GM21786 (cell line): Measurements from ENCODE around the gene PNMA8B.
"Not testable (repeated sequence)": the region's sequence is repeated elsewhere in the genome, so short reads cannot be mapped to it uniquely, and the experiment has no call there.

Experiments used
- ATAC-seq: cut with Tn5 transposase; IDR thresholded peaks from one replicate; pipeline ENCODE4 v1.9.1; 2021; ENCODE audit not compliant: unreplicated experiment

The PNMA8B gene, protein sequence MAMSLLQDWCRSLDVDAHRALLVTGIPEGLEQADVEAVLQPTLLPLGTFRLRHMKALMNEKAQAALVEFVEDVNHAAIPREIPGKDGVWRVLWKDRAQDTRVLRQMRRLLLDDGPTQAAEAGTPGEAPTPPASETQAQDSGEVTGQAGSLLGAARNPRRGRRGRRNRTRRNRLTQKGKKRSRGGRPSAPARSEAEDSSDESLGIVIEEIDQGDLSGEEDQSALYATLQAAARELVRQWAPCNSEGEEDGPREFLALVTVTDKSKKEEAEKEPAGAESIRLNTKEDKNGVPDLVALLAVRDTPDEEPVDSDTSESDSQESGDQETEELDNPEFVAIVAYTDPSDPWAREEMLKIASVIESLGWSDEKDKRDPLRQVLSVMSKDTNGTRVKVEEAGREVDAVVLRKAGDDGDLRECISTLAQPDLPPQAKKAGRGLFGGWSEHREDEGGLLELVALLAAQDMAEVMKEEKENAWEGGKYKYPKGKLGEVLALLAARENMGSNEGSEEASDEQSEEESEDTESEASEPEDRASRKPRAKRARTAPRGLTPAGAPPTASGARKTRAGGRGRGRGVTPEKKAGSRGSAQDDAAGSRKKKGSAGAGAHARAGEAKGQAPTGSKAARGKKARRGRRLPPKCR

DNA sequence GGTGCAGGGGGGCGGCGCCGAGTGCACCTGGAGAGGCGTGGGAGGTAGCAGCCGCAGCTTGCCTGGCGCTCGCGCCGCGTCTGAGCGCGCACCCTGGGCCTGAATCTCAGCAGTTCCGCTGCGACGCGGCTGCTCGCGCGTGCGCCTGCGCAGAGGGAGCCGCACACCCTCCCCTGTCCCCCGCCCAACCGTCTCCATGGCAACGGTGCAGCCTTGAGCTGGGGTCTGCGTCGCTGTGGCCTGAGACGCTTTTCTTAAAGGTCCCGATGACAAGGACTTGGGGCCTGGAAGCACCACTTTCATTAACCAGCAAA is at the start of gene PNMA8B:
PNMA8B (minus strand) TSS at position 82 of the 314 bp plus-strand sequence. CDS start 402 bp downstream, outside the sequence.
- no peak for ATAC-seq

GRCh38 chr19:46544651-46545050 is 49.0 kb upstream of the PNMA8B start:
- ATAC-seq, result no peak

DNA sequence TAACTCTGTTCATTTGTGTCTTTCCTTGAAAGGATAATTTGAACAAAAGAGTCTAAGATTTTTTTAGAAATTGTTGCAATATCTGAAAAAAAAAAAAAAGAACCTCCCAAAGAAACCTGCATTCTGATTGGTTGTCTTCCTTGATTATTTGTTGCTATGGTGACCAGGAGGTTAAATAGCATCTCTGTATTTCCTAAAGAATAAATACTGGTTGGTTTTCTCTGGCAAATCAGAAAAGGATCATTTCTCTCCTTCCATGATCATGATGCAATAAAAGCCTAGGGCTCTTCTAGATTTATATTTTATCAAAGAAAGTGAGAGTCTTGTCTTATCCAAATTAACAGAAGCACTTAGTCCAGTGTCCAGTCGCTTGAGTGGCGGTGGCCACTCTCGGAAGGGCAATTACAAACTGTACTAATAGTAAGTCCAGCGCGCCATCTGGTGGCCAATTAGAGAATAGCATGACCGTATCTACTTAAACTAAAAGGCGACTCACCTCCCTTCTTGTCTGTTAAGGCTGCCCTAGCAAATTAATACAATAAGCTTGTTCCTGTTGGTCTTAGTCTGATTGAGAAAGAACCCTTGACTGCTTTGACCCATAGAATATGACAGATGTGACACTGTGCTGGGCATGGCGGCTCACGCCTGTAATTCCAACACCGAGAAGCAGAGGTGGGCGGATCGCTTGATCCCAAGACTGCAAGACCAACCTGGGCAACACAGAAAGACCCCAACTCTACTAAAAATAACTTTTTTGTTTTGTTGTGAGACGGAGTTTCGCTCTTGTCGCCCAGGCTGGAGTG is 47.0 kb upstream of the PNMA8B start:
- no peak for ATAC-seq

GRCh38 chr19:46537136-46538097 is 41.8 kb upstream of the PNMA8B start:
- ATAC-seq, result no peak

- ATAC-seq, result no peak
Measured at GRCh38 chr19:46536391-46536790, 40.7 kb upstream of the PNMA8B start.

DNA sequence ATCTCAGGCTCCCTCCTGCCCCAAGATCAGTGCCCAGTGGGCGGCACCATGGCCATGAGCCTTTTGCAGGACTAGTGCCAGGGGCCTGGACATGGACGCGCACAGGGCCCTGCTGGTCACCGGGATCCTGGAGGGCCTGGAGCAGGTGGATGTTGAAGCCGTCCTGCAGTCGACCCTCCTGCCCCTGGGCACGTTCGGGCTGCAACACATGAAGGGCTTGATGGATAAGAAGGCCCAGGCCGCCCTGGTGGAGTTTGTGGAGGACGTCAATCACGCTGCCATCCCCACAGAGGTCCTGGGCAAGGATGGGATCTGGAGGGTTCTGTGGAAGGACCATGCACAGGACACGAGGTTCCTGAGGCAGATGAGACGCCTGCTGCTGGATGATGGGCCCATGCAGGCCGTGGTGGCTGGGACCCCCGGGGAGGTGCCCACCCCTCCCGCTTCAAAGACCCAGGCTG is 38.0 kb upstream of the PNMA8B start:
- ATAC-seq, result no peak

- no peak for ATAC-seq
Measured at GRCh38 chr19:46533078-46533620, 37.5 kb upstream of the PNMA8B start.

DNA sequence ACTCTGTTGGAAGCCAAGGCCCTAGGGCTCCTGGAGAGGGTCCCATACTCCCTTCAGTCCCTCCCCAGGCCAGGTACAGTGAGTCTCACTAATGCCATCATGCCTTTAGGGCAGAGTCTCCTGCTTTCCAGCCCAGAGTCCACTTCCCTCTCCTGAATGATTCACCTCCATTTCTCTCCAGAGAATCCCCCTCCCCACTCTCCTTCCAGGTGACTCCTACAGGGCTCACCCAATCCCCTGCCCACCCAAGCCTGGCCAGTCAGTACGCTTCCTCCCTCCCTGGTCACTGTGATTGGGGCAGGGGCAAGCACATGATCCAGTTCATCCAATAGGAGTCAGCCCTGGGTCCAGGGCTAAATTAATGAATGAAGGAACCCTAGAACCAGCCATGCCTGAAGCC is 35.0 kb upstream of the PNMA8B start:
- no peak for ATAC-seq

DNA sequence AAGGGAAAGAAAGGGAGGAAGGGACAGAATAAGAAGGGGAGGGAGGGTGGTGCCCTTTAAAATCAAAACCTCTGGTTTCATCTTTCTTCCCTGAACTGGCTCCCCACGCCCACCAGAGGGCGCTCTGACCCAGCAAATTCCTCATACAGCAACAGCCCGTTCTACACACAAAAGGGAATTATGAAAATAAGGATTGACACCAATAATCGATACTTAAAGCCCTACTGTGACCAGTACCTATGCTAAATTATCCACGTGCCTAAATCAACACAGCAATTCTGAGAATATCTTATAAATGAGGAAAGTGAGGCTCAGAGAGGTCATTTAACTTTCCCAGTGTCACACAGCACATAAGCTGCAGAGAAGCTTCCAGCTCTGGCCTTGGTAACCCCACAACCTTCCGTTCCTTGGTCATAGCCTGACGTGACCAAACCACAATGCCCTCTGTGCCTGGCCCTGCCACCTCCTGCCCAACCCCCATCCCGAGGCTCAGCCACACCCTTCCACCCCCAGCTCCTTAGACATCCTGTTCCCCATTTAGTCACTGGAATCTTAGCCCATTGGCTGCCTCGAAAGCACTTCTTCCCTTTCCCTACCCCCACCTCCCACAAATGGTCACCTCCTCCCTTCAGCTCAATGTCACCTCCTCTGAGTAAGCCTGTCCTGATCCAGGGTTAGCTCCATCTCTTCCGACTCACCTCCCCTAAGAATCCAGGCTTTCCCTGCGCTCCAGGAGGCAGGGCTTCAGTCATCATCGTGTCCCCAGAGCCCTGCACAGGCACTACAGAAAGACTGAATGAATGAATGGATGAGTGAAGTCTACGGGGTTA is 34.2 kb upstream of the PNMA8B start:
- ATAC-seq, result no peak

DNA sequence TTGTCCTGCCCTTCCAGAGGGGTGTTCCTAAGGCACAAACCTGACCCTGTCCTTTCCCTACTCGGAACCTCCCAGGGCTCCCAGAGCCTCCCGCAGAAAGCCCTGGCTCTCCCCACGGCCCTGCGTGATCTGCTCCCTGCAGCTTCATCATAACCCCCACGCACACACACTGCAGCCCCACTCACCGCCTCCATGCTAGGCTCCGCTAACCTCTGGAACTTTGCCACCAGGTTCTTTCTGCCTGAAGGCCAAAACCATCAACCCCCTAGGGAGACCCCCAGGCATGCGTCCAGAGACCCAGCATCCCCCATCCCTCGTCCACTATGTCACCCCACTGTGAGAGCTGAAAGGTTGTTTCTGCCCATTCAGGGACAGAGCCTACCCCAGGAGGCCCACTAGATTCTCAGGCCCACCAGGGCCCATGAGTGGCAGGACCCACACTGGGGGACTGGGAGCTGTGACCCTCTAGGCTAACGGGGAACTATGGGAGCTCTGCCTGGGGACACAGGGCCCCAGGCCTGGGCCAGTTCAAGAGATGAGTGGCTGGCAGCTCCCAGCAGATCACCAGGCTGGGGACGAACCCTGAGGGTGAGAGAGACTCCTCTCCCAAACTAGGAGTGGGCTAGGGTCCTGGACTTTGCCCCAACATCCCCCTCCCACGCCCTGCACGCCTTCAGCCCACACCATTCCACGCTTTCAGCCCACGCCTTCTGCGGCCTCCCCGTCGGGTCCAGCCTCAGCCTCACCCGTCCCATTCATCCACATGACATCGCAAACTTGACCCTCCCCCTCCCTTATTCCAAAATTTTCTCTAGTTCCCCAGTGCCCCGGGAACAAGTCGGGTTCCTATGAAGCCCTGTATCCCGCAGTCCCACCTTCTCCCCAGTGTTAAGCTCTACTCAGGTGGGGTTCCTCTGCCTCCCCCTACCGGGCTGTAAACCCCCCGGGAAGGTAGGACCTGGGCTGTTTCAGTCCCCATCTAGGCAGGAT is 33.2 kb upstream of the PNMA8B start:
- ATAC-seq, result no peak

DNA sequence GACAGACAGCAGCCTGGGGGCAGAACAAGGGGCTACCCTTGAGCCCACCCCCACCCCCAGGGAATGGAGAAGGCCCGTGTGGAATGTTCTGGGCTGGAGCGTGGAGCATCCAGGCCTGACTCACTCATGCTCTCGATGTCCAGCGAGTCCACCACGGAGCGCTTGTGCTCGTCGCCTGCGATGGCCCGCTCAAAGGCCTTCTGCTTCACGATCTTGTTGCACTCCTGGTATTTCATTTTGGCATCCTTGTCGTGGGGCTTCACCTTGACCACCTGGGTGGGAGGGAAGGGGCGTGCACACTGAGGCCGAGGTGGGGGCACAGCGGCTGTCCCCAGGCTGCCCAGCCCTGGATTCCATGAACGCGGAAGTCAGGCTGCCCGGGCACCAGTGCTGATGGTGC is 31.1 kb upstream of the PNMA8B start:
- ATAC-seq, result not testable (repeated sequence)

DNA sequence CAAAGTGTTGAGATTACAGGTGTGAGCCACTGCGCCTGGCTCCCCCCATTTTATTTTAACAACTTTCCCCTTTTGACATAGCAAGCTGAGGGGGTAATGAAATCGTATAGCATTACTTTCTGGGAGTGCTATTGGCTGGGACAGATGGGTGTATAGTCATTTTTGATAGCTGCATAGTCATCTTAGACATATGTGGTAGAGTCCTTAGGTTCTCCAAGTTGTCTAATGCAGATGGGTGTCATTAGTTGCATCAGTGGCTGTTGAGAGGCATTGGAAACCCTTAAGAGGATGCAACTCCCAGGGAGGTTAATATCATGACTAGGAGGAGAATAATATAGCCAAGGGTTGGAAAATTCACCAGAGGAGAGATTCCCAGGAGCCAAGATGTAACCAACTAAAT is 28.6 kb upstream of the PNMA8B start:
- ATAC-seq, result no peak

- not testable (repeated sequence) for ATAC-seq
Measured at GRCh38 chr19:46522988-46523387, 27.3 kb upstream of the PNMA8B start.

- no peak for ATAC-seq
Measured at GRCh38 chr19:46521241-46521868, 25.7 kb upstream of the PNMA8B start.

DNA sequence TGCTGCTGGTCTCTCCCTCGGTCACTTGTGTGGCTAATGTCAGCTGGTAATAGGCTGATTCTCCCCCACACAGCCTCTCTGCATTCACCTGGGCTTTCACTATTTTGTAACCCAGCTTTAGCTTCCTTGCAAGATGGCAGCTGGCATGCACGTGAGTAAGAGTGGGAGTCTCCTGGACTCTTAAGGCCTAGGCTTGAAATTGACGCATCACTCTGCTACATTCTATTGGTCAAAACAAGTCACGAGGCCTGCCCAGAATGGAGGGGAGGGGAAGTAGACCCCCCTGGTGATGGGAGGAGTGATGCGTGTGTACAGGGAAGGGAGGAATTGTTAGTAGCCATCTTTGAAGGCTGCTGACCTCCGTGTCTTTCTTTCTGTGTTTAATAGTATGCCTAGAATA is 24.9 kb upstream of the PNMA8B start:
- no peak for ATAC-seq

- ATAC-seq, result no peak
Measured at GRCh38 chr19:46517471-46517870, 21.8 kb upstream of the PNMA8B start.

- ATAC-seq, result no peak
Measured at GRCh38 chr19:46515879-46516350, 20.2 kb upstream of the PNMA8B start.

GRCh38 chr19:46515290-46515609 is 19.6 kb upstream of the PNMA8B start:
- ATAC-seq, result no peak
